Tibial nerve (tissue), 4 donors: Measurements from ENCODE around the gene SERF2.
"Not testable (repeated sequence)": the region's sequence is repeated elsewhere in the genome, so short reads cannot be mapped to it uniquely, and the experiment has no call there.

Experiments
- CTCF ChIP-seq, 5 experiments: fragments of 200-600 bp in 3 of 5; fragments of 450-650 bp in 2 of 5; sonication (generic) in 3 of 5; IDR thresholded peaks; one replicate each; pipeline ENCODE4 v1.5.1; 2016 to 2019; ENCODE audit warnings: antibody characterized with exemption in 5 of 5, mild to moderate bottlenecking in 3 of 5, moderate library complexity in 2 of 5
- EP300 ChIP-seq, 2 donors: sonication (generic); formaldehyde crosslinking; IDR thresholded peaks; one replicate each; pipeline ENCODE4 v1.6.1; 2017; ENCODE audit warnings: antibody characterized with exemption in 2 of 2, mild to moderate bottlenecking in 1 of 2
- POLR2A ChIP-seq, 2 donors: fragments of 450-650 bp; IDR thresholded peaks; one replicate each; pipeline ENCODE4 v1.6.1; 2017; ENCODE audit warnings: antibody characterized with exemption in 2 of 2, mild to moderate bottlenecking in 2 of 2, moderate library complexity in 2 of 2

- not testable (repeated sequence) for TF ChIP-seq CTCF, POLR2A, EP300 (IDR thresholded peaks at IDR 0.05)
These were observed 38.7 kb downstream of the SERF2 start for GRCh38 chr15:43830691-43831275.
